ENCODE data around the gene SATB2.

Gene SATB2

GRCh38 chr2:199477277-199477834 is 19.6 kb upstream of the SATB2 start:
- no peak for DNase-seq (ENCODE audit: low read depth, low spot score)
- Histone ChIP-seq H3K36me3 (ENCODE audit: control insufficient read depth, insufficient read depth, low read length) (no peaks in the 10 kb centered on the region), H3K27me3 (ENCODE audit: control insufficient read depth, insufficient read depth, low read length) (no peaks in the 10 kb centered on the region), H3K9me3 (ENCODE audit: control insufficient read depth, insufficient read depth, low read length) (no peaks in the 10 kb centered on the region), H3K4me1 (ENCODE audit: control insufficient read depth, insufficient read depth, low read length) (no peaks in the 10 kb centered on the region), H3K27ac (ENCODE audit: low read length) (no peak overlapping the region), H3K4me3 (ENCODE audit: low read length) (no peak overlapping the region)
- WGBS (ENCODE audit: insufficient coverage, insufficient read length), result no CpG with 5 or more reads among the region's 2 CpGs

- WGBS (ENCODE audit: insufficient coverage, insufficient read length), result no CpG with 5 or more reads among the region's 35 CpGs
- Histone ChIP-seq H3K27me3 (ENCODE audit: control insufficient read depth, insufficient read depth, low read length) (peaks cover 44% of the 10 kb centered on the region), H3K36me3 (ENCODE audit: control insufficient read depth, insufficient read depth, low read length) (no peaks in the 10 kb centered on the region), H3K27ac (ENCODE audit: low read length) (no peak overlapping the region), H3K9me3 (ENCODE audit: control insufficient read depth, insufficient read depth, low read length) (no peaks in the 10 kb centered on the region), H3K4me3 (ENCODE audit: low read length) (peak overlapping the region; percentile 33; the same call in 1 of the 2 replicates), H3K4me1 (ENCODE audit: control insufficient read depth, insufficient read depth, low read length) (peaks cover 8% of the 10 kb centered on the region)
- DNase-seq (ENCODE audit: low read depth, low spot score), result no peak
These were observed 13.8 kb upstream of the SATB2 start for GRCh38 chr2:199471443-199472057.

GRCh38 chr2:199470672-199471442 is 13.1 kb upstream of the SATB2 start:
- Histone ChIP-seq H3K4me3 (ENCODE audit: low read length) (peak overlapping the region; percentile 33; the same call in 1 of the 2 replicates), H3K36me3 (ENCODE audit: control insufficient read depth, insufficient read depth, low read length) (no peaks in the 10 kb centered on the region), H3K4me1 (ENCODE audit: control insufficient read depth, insufficient read depth, low read length) (peaks cover 10% of the 10 kb centered on the region), H3K27me3 (ENCODE audit: control insufficient read depth, insufficient read depth, low read length) (peaks cover 51% of the 10 kb centered on the region), H3K9me3 (ENCODE audit: control insufficient read depth, insufficient read depth, low read length) (no peaks in the 10 kb centered on the region), H3K27ac (ENCODE audit: low read length) (no peak overlapping the region)
- no peak for DNase-seq (ENCODE audit: low read depth, low spot score)
- no CpG with 5 or more reads among the region's 48 CpGs for WGBS (ENCODE audit: insufficient coverage, insufficient read length)

GRCh38 chr2:199470361-199470671 is 12.6 kb upstream of the SATB2 start:
- Histone ChIP-seq H3K4me3 (ENCODE audit: low read length) (no peak overlapping the region; the same call in 1 of the 2 replicates), H3K4me1 (ENCODE audit: control insufficient read depth, insufficient read depth, low read length) (peaks cover 10% of the 10 kb centered on the region), H3K36me3 (ENCODE audit: control insufficient read depth, insufficient read depth, low read length) (no peaks in the 10 kb centered on the region), H3K27ac (ENCODE audit: low read length) (no peak overlapping the region), H3K9me3 (ENCODE audit: control insufficient read depth, insufficient read depth, low read length) (no peaks in the 10 kb centered on the region), H3K27me3 (ENCODE audit: control insufficient read depth, insufficient read depth, low read length) (peaks cover 53% of the 10 kb centered on the region)
- no peak for DNase-seq (ENCODE audit: low read depth, low spot score)
- WGBS (ENCODE audit: insufficient coverage, insufficient read length), result no CpG with 5 or more reads among the region's 11 CpGs

- no peak overlapping the region for H3K4me3 ChIP-seq (ENCODE audit: low read length)
- H3K4me1 ChIP-seq (ENCODE audit: control insufficient read depth, insufficient read depth, low read length), result peaks cover 10% of the 10 kb centered on the region
- DNase-seq (ENCODE audit: low read depth, low spot score), result no peak
- H3K9me3 ChIP-seq (ENCODE audit: control insufficient read depth, insufficient read depth, low read length), result no peaks in the 10 kb centered on the region
- WGBS (ENCODE audit: insufficient coverage, insufficient read length), result no CpG with 5 or more reads among the region's 30 CpGs
- H3K36me3 ChIP-seq (ENCODE audit: control insufficient read depth, insufficient read depth, low read length), result no peaks in the 10 kb centered on the region
- no peak overlapping the region for H3K27ac ChIP-seq (ENCODE audit: low read length)
- peaks cover 58% of the 10 kb centered on the region for H3K27me3 ChIP-seq (ENCODE audit: control insufficient read depth, insufficient read depth, low read length)
These were observed 12.0 kb upstream of the SATB2 start for GRCh38 chr2:199469514-199470360.

GRCh38 chr2:199468561-199469513 is 11.1 kb upstream of the SATB2 start:
- Histone ChIP-seq H3K9me3 (ENCODE audit: control insufficient read depth, insufficient read depth, low read length) (no peaks in the 10 kb centered on the region), H3K36me3 (ENCODE audit: control insufficient read depth, insufficient read depth, low read length) (no peaks in the 10 kb centered on the region), H3K4me1 (ENCODE audit: control insufficient read depth, insufficient read depth, low read length) (peaks cover 10% of the 10 kb centered on the region), H3K4me3 (ENCODE audit: low read length) (peak overlapping the region; percentile 37; the same call in 1 of the 2 replicates), H3K27me3 (ENCODE audit: control insufficient read depth, insufficient read depth, low read length) (peaks cover 67% of the 10 kb centered on the region), H3K27ac (ENCODE audit: low read length) (no peak overlapping the region)
- no peak for DNase-seq (ENCODE audit: low read depth, low spot score)
- no CpG with 5 or more reads among the region's 55 CpGs for WGBS (ENCODE audit: insufficient coverage, insufficient read length)

- WGBS (ENCODE audit: insufficient coverage, insufficient read length), result no CpG with 5 or more reads among the region's 23 CpGs
- Histone ChIP-seq H3K27ac (ENCODE audit: low read length) (no peak overlapping the region), H3K4me1 (ENCODE audit: control insufficient read depth, insufficient read depth, low read length) (peaks cover 10% of the 10 kb centered on the region), H3K9me3 (ENCODE audit: control insufficient read depth, insufficient read depth, low read length) (no peaks in the 10 kb centered on the region), H3K4me3 (ENCODE audit: low read length) (peak overlapping the region; percentile 24; the same call in 1 of the 2 replicates), H3K36me3 (ENCODE audit: control insufficient read depth, insufficient read depth, low read length) (no peaks in the 10 kb centered on the region), H3K27me3 (ENCODE audit: control insufficient read depth, insufficient read depth, low read length) (peaks cover 72% of the 10 kb centered on the region)
- no peak for DNase-seq (ENCODE audit: low read depth, low spot score)
These were observed 9.5 kb upstream of the SATB2 start for GRCh38 chr2:199467066-199467822.

GRCh38 chr2:199466692-199467065 is 8.9 kb upstream of the SATB2 start:
- DNase-seq (ENCODE audit: low read depth, low spot score), result no peak
- H3K36me3 ChIP-seq (ENCODE audit: control insufficient read depth, insufficient read depth, low read length), result no peaks in the 10 kb centered on the region
- WGBS (ENCODE audit: insufficient coverage, insufficient read length), result no CpG with 5 or more reads among the region's 6 CpGs
- no peak overlapping the region; the same call in 1 of the 2 replicates for H3K4me3 ChIP-seq (ENCODE audit: low read length)
- no peak overlapping the region for H3K27ac ChIP-seq (ENCODE audit: low read length)
- no peaks in the 10 kb centered on the region for H3K9me3 ChIP-seq (ENCODE audit: control insufficient read depth, insufficient read depth, low read length)
- H3K4me1 ChIP-seq (ENCODE audit: control insufficient read depth, insufficient read depth, low read length), result peaks cover 10% of the 10 kb centered on the region
- H3K27me3 ChIP-seq (ENCODE audit: control insufficient read depth, insufficient read depth, low read length), result peaks cover 74% of the 10 kb centered on the region

- Histone ChIP-seq H3K27ac (ENCODE audit: low read length) (no peak overlapping the region), H3K4me1 (ENCODE audit: control insufficient read depth, insufficient read depth, low read length) (peaks cover 10% of the 10 kb centered on the region), H3K9me3 (ENCODE audit: control insufficient read depth, insufficient read depth, low read length) (no peaks in the 10 kb centered on the region), H3K4me3 (ENCODE audit: low read length) (no peak overlapping the region), H3K36me3 (ENCODE audit: control insufficient read depth, insufficient read depth, low read length) (no peaks in the 10 kb centered on the region), H3K27me3 (ENCODE audit: control insufficient read depth, insufficient read depth, low read length) (peaks cover 77% of the 10 kb centered on the region)
- DNase-seq (ENCODE audit: low read depth, low spot score), result no peak
- WGBS (ENCODE audit: insufficient coverage, insufficient read length), result no CpG with 5 or more reads among the region's 11 CpGs
These were observed 8.4 kb upstream of the SATB2 start for GRCh38 chr2:199465988-199466691.
